IPS DF 4.7 (cell line): ENCODE results near the gene EDIL3.
"Not testable (repeated sequence)": the region's sequence is repeated elsewhere in the genome, so short reads cannot be mapped to it uniquely, and the experiment has no call there.

Source experiments
- DNase-seq: peaks from one replicate; pipeline ENCODE4 v3.0.0-alpha.2; 2013; ENCODE audit warnings: low spot score; ENCODE audit errors: extremely low read depth

EDIL3 gene

GRCh38 chr5:84301535-84301934 lies 83.1 kb downstream of the EDIL3 start:
- DNase-seq: no peak

GRCh38 chr5:84299959-84300358 lies 84.7 kb downstream of the EDIL3 start:
- no peak for DNase-seq

GRCh38 chr5:84298628-84299027 lies 86.1 kb downstream of the EDIL3 start:
- no peak for DNase-seq

- DNase-seq: not testable (repeated sequence)
Measured at GRCh38 chr5:84297641-84298040, 87.0 kb downstream of the EDIL3 start.

DNA sequence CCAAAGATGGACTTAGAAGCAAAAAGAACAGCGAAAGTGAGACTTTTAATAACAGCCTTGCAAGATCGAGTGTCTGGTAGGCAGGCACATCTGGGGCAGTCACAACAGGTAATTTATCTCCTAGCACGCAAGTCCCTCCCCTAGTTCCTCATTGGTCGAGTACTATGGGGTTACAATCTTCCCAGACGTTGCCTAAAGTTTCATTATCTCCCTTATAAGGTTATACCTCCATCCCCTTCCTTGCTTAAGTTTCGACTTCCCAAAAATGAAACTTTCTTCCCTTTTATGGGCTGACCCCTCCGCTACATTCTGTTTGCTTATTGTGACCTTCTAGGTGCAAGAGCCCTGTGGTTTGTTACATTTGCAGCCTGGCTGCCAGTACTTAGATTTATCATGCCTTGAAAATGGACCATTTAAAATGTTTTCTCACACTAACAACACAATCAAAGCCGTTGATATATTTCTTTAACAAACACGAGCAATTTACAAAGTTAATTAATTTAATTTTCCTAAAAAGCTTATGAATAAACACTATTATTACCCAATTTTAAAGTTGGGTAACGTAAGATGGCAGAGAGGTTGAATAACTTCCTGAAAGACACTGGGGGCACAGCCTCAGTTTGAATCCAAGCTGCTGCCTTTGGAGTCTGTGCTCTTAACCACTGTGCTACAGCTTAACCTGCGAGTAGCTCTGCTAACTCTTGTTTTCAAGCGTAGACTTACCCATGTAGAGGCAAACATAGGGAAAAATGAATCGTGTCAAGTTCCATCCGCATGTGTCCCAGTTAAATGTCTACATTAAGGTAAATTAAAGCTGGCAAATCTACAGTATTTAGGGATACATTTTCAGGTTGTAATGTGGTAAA lies 91.7 kb downstream of the EDIL3 start:
- DNase-seq: no peak

DNA sequence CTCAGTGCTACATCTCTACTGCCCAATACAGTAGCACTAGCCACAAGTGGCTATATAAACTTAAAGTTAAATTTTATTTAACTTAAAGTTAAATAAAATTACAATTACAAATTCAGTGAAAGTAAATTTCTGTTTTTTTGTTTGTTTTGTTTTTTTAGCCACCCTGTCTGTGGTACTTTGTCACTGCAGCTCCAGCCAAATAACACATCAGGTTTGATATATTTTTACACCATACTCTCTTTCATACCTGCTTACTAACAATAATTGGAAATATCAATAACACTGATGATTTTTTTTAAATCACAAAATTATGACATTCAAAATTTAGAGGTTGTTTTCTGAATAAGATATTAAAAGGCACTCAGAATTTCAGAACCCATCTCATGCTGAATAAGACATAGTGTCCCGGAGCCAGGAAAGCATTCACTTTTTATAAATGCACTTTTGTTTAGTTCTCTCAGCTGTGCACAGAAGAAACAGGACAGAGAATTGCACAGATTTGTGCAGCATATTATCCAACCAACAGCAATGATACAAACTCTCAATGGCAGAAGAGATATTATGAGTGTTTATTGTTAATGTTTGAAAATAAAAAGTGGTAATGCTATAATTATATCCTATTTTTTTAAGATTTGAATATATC lies 92.6 kb downstream of the EDIL3 start:
- DNase-seq: no peak

- no peak for DNase-seq
Measured at GRCh38 chr5:84290673-84291072, 94.0 kb downstream of the EDIL3 start.

DNA sequence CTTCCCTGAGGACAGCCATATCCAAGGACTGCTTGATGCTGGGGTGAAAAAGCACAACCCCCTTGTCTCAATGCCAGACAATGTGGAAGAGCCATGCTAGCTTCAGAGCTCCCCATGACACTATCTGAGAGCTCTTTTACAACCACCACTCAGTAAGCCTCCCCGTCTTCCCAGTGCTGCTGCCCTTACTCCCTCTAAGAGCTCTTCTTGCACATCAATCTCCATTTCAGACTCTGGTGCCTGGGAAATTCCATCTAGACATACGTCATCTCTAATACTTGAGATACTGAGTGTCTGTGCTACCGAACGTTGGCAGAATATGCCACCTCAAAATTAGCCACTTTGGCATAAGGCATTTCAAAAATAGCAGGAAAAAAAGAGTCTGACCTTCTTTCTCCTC lies 94.5 kb downstream of the EDIL3 start:
- no peak for DNase-seq

DNA sequence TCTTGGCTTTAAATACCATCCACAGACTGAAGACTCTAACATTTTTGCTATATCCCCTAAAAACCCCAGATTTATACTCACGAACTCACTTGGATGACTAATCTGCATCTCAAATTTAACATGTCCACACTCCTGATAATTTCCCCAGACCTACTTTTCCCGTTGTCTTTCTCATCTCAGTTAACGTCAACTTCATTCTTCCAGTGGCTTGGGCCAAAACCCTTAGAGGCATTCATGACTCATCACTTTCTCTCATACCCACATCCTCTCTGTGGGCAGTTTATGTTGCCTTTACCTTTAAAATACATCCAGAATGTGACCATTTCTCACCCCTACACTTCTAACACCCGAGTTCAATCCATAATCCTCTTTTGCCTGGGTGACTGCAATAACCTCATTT lies 96.7 kb downstream of the EDIL3 start:
- DNase-seq: no peak

- no peak for DNase-seq
Measured at GRCh38 chr5:84286662-84287061, 98.0 kb downstream of the EDIL3 start.

DNA sequence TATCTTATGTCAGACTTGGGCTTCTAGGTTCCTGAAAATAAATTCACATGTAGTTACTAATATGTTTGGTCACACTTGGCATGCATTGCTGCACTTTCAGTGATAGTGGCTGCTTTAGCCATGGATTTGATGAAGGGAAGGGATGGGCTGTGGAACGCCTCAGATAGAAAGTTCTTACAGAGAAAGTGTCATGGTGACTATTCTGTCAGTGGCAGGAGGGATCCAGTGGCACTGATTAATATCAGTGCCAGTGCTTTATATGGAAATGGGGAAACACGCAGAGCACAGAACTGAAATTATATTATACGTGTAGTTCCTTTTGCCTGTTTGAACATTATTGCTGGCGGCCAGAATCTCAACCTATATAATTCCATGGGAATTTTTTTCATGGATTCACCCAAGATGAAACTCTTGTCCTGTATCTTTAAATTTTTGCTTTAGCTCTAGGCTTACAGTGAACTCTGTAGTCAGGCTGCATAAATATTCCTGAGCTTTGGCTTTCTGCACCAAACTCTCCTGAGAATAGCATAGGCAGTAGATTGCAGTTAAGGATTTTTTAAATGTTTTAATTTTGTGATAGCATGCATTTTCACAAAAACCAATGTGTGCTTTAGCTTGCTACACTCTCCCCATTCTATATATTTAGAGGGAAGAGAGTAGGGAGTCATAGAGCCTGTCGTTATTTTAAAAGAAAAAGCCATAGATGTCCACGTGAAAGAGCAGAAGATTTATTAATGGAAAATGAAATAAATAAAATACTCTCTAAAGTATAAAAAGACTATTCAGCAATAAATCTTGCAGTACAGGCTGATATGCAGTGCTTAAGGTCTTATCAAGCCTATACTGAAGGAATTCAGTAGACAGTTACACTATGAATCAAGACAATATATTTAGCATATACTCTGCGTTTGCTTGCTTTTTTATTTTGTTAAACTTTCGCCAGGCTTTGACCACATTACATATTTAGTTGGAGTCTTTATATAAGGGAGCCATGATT lies 98.7 kb downstream of the EDIL3 start:
- no peak for DNase-seq

GRCh38 chr5:84281383-84281782 lies 103.3 kb downstream of the EDIL3 start:
- no peak for DNase-seq

GRCh38 chr5:84279234-84279633 lies 105.4 kb downstream of the EDIL3 start:
- DNase-seq: no peak

DNA sequence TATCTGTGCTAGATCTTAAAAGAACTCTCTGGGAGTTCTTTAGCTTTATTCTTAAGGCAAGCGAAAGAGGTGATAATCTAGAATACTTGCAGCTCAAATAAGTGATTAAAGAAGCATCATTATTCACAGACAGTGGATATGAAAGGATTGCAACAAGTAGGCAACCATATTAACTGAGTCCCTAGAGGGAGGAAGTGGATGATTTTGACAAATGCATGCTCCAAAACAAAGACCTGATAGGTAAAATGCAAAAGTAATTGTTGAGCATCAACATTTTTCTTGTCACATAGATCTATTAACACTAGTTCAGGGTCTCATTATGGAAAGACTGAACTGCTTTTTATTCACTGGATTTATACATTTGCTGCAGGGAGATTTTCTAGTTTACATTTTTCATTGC lies 109.1 kb downstream of the EDIL3 start:
- DNase-seq: no peak

DNA sequence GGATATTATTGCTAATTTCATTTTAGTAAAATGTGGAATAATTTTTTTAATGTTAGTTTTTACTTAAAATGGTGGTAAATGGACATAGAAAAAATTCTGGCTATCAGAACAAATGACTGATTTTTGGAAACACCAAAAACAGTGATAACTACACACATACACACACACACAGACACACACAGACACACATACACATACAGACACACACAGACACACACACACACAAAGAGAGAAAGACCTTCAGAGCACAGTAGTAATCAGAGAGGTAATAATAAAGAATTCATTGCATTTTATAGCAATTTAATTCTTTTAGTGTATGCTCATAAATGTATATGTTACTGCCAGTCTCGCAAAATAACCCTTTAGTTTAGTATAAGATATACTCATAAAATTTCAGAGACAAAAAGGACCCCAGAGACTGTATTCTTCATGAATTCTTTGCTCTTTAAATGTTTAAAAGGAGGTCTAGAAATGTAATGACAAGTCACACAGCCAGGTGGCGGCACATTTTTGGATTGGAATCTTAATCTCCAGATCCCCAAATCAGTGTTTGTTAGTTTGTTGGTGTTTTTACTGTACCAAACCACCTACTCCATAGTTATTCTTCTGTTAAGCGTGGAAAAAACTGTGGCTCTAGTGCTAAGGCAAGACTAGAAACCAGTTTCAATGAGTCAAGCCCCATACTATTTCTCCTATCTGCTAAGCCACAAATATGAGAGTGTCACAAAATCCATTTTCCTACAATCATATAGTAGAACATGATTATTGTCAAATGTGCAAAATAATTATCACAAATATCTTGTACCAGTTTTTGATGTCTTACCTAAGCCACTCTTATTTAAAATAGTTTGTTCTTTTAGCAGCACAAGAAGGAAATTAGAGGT lies 109.9 kb downstream of the EDIL3 start:
- no peak for DNase-seq

DNA sequence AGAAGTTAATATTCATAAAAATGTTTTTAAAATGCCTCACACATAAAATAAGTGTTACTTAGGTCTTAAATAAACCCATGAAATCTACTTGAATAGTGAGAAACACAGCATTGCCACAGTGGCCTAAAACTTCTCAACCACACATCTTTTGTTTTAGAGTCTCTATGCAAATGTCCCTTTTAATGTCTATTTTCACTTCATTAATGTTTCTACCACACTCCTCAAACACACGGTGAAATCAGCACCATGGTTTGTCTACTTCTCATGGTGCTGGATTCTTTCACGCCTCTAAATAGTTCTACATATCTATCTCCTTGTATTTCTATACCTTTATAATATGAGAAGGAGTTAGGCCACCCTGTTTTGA lies 111.2 kb downstream of the EDIL3 start:
- DNase-seq: no peak

GRCh38 chr5:84272771-84273516 lies 111.7 kb downstream of the EDIL3 start:
- DNase-seq: no peak

DNA sequence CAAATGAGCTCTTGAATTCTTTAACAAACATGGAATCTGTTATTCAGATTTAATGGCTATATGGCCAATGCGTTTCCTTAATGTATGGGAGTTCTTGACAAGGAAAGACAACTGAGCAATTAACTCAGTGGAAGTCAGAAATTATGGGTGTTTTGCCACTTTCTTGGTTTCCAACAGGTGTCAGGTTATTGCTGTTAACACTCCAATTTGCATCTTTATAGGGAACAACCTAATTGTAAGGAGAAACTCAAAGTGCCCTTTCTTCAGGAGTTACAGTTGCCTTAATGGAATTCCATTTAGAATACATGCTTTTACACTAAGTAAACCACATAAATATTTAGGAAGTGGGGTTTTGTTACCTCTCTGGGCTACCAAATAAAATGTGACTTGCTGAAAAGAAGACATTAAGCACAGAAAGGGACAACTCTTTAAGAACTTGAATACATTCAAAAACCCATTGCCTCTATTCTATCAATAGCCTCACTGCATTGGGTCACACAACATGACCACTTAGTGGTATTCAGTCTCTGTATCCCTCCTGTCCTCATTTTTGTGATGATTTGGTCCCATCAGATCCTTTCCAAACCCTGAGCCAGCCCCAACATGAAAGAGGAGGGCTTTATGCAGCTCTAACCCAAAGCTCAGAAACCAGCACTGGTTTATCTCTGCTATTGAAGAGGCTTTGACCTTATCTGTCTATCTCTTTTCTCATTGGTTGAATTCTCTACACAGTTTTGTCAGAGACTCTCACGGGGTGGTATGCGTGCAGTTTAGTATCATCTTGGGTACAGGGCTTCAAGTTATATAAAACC lies 118.7 kb downstream of the EDIL3 start:
- DNase-seq: no peak

- no peak for DNase-seq
Measured at GRCh38 chr5:84265130-84265529, 119.5 kb downstream of the EDIL3 start.
